K562 (cell line): Measurements from ENCODE around the gene GLRX. TPM values are rescaled to one million over a fixed set of nuclear protein-coding genes. Genes with fewer than 3 reads are reported as not detected.

ENCODE experiments used
- CEBPG ChIP-seq, 3 experiments: fragments of 200-800 bp in 1 of 3; sonication (Bioruptor generic) in 1 of 3; sonication (generic) in 1 of 3; formaldehyde crosslinking in 1 of 3; IDR thresholded peaks in 2 of 3; conservative IDR thresholded peaks in 1 of 3; 2 replicates each; pipeline versions ENCODE4 v1.6.1 to v1.8.0; 2016 to 2022; ENCODE audit warnings: missing compliant biosample characterization in 2 of 3, missing genetic modification characterization in 2 of 3, mild to moderate bottlenecking in 1 of 3, missing genetic modification reagents in 1 of 3
- DPF2 ChIP-seq: fragments of 450-650 bp; IDR thresholded peaks from 2 replicates; pipeline ENCODE4 v1.6.1; 2016
- EHMT2 ChIP-seq: fragments of 450-650 bp; IDR thresholded peaks from 2 replicates; pipeline ENCODE4 v1.6.1; 2018; ENCODE audit warnings: antibody characterized with exemption
- ELF4 ChIP-seq: fragments of 450-650 bp; formaldehyde crosslinking; IDR thresholded peaks from 2 replicates; pipeline ENCODE4 v1.4.0; 2022; ENCODE audit warnings: missing genetic modification characterization
- MITF ChIP-seq: IDR thresholded peaks from 2 replicates; pipeline ENCODE4 v1.6.1; 2014; ENCODE audit warnings: antibody characterized with exemption
- NR4A1 ChIP-seq, 2 experiments: fragments of 250-450 bp in 1 of 2; fragments of 450-650 bp in 1 of 2; sonication (Bioruptor Pico) in 1 of 2; IDR thresholded peaks; 2 replicates each; pipeline versions ENCODE4 v1.4.0 to v1.6.1; 2016 to 2020; ENCODE audit warnings: mild to moderate bottlenecking in 2 of 2, missing compliant biosample characterization in 1 of 2, missing genetic modification characterization in 1 of 2, moderate library complexity in 1 of 2
- PURB ChIP-seq: sonication (generic); formaldehyde crosslinking; IDR thresholded peaks from 2 replicates; pipeline ENCODE4 v1.9.0; 2021; ENCODE audit warnings: low read depth, mild to moderate bottlenecking, missing genetic modification reagents
- PYGO2 ChIP-seq: fragments of 450-650 bp; IDR thresholded peaks from 2 replicates; pipeline ENCODE4 v1.6.1; 2016; ENCODE audit warnings: mild to moderate bottlenecking, missing genetic modification characterization, moderate library complexity, missing compliant biosample characterization
- RBM25 ChIP-seq: fragments of 200-400 bp; formaldehyde crosslinking; IDR thresholded peaks from 2 replicates; pipeline ENCODE4 v1.6.1; 2018; ENCODE audit warnings: low read length, low read depth, moderate library complexity; ENCODE audit not compliant: severe bottlenecking
- RCOR1 ChIP-seq, 2 experiments: IDR thresholded peaks; 2 replicates each; pipeline ENCODE4 v1.6.1; 2012; ENCODE audit warnings: low read depth in 2 of 2, low read length in 2 of 2, borderline replicate concordance in 1 of 2, improper control_type of control experiment in 1 of 2
- RFX5 ChIP-seq: IDR thresholded peaks from 2 replicates; pipeline ENCODE4 v1.6.1; 2011; ENCODE audit warnings: low read depth, mild to moderate bottlenecking, improper control_type of control experiment, low read length
- SMAD2 ChIP-seq: fragments of 150-350 bp; IDR thresholded peaks from 2 replicates; pipeline ENCODE4 v1.6.1; 2014; ENCODE audit warnings: low read depth, mild to moderate bottlenecking, low read length
- SREBF2 ChIP-seq: sonication (generic); formaldehyde crosslinking; IDR thresholded peaks from 2 replicates; pipeline ENCODE4 v1.4.0; 2020; ENCODE audit warnings: mild to moderate bottlenecking, missing genetic modification reagents
- THRAP3 ChIP-seq: fragments of 450-650 bp; IDR thresholded peaks from 2 replicates; pipeline ENCODE4 v1.6.1; 2016; ENCODE audit warnings: mild to moderate bottlenecking, inconsistent platforms, borderline replicate concordance
- ZBTB1 ChIP-seq: sonication (generic); formaldehyde crosslinking; IDR thresholded peaks from 2 replicates; pipeline ENCODE4 v1.8.1; 2023; ENCODE audit warnings: missing genetic modification reagents, low read depth, mild to moderate bottlenecking, borderline replicate concordance
- ZNF316 ChIP-seq: fragments of 450-650 bp; IDR thresholded peaks from 2 replicates; pipeline ENCODE4 v1.6.1; 2016
- ZNF785 ChIP-seq: fragments of 250-450 bp; sonication (Bioruptor Pico); IDR thresholded peaks from 2 replicates; pipeline ENCODE4 v1.4.0; 2020; ENCODE audit warnings: mild to moderate bottlenecking
- polyA plus RNA-seq, 8 experiments: library from polyadenylated mRNA; depleted of rRNA in 4 of 8; stranded (reverse) in 5 of 8; unstranded in 3 of 8; fragments of >200 nt; fragmentation: Nextera tagmentation in 2 of 8; fragmentation: Illumina TruSeq in 1 of 8; extraction: Ambion mirVana in 2 of 8; extraction: Trizol in 1 of 8; gene quantifications; 2 replicates each; pipeline versions ENCODE4 v1.2.1 to v1.2.3, GENCODE V29; 2011 to 2014; ENCODE audit warnings: inconsistent platforms in 1 of 8, missing spikeins in 1 of 8
- total RNA-seq, 7 experiments: library from RNA; depleted of rRNA in 6 of 7; stranded (reverse); fragments of >200 nt in 6 of 7; fragmentation: Illumina TruSeq in 2 of 7; extraction: Trizol in 2 of 7; gene quantifications; 2 replicates each; pipeline versions ENCODE4 v1.2.1 to v1.2.3, GENCODE V29; 2011 to 2021; ENCODE audit warnings: low replicate concordance in 1 of 7
- TF ChIP-seq, protein P1 (sequence below): fragments of 250-450 bp; sonication (Bioruptor Pico); IDR thresholded peaks from 2 replicates; pipeline ENCODE4 v1.9.0; 2021; ENCODE audit warnings: mild to moderate bottlenecking, inconsistent platforms
- TF ChIP-seq, protein P2 (sequence below): fragments of 450-650 bp; IDR thresholded peaks from 2 replicates; pipeline ENCODE4 v1.7.1; 2018; ENCODE audit warnings: mild to moderate bottlenecking, low read depth; ENCODE audit not compliant: partially characterized antibody

GLRX gene
- total and polyA plus RNA-seq, 9 of the 15 experiments (the other 6 are each of a cell fraction or from before 2014, with no cell fraction given) = 2.3 to 11.2 (median 4.6) TPM

DNA sequence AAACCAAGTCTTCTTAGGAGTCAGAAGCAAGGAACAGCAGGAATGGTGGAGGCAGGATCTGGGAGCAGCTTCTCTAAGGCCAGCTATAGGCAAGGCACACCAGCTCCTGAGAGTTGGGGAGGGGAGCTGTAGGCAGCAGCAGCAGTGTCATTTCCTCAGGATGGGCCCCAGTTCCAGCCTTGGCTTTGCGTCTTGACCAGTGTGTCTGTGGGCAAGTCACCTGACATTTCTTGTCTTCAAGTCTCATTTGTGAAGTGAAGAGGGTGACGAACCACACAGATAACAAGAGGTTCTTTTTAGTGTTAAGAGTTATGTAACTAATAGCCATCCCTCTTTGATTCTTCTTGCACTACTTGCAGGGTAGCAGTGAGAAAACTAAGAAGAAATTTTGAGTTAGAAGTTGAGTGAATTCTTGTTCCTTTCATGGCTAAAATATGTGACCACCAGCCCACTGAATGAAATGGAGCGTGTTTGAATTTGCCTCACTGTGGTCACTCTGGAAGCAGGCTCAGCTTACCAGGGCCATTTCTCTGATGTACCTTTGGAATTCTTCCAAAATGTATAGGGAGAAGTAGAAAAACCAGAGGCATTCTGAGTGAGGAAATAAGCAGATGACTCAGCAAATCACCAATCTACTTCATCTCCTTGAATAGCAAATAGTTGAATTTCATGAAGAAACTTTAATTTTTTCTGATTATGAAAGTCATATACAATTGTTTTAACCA, 49.0 kb downstream of the GLRX start (continued):
- TF ChIP-seq, protein P1, sequence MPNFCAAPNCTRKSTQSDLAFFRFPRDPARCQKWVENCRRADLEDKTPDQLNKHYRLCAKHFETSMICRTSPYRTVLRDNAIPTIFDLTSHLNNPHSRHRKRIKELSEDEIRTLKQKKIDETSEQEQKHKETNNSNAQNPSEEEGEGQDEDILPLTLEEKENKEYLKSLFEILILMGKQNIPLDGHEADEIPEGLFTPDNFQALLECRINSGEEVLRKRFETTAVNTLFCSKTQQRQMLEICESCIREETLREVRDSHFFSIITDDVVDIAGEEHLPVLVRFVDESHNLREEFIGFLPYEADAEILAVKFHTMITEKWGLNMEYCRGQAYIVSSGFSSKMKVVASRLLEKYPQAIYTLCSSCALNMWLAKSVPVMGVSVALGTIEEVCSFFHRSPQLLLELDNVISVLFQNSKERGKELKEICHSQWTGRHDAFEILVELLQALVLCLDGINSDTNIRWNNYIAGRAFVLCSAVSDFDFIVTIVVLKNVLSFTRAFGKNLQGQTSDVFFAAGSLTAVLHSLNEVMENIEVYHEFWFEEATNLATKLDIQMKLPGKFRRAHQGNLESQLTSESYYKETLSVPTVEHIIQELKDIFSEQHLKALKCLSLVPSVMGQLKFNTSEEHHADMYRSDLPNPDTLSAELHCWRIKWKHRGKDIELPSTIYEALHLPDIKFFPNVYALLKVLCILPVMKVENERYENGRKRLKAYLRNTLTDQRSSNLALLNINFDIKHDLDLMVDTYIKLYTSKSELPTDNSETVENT (CRISPR knock-in tag) = no peak
- TF ChIP-seq RCOR1 (IDR thresholded peaks at IDR 0.05; ENCODE audit: borderline replicate concordance in 1 of 2, low read depth in 2 of 2, low read length in 2 of 2) (no peak), PYGO2 (no peak), CEBPG (CRISPR knock-in tag; IDR thresholded peaks at IDR 0.05) (no peak), CEBPG (tag; conservative IDR thresholded peaks at IDR 0.05 in 1 of 2, IDR thresholded peaks at IDR 0.05 in 1 of 2) (peak; percentile 20 to 60; a peak in 2 of 4 replicates), MITF (no peak), SREBF2 (no peak), PURB (no peak), THRAP3 (no peak), EHMT2 (no peak), ZNF316 (peak; percentile 99), RBM25 (no peak), DPF2 (peak; percentile 71), ELF4 (CRISPR knock-in tag) (no peak), RFX5 (no peak), NR4A1 (CRISPR knock-in tag; IDR thresholded peaks at IDR 0.05) (no peak), NR4A1 (tag; IDR thresholded peaks at IDR 0.05) (no peak), ZNF785 (CRISPR knock-in tag) (no peak), SMAD2 (no peak), ZBTB1 (CRISPR knock-in tag) (no peak)
- TF ChIP-seq, protein P2, sequence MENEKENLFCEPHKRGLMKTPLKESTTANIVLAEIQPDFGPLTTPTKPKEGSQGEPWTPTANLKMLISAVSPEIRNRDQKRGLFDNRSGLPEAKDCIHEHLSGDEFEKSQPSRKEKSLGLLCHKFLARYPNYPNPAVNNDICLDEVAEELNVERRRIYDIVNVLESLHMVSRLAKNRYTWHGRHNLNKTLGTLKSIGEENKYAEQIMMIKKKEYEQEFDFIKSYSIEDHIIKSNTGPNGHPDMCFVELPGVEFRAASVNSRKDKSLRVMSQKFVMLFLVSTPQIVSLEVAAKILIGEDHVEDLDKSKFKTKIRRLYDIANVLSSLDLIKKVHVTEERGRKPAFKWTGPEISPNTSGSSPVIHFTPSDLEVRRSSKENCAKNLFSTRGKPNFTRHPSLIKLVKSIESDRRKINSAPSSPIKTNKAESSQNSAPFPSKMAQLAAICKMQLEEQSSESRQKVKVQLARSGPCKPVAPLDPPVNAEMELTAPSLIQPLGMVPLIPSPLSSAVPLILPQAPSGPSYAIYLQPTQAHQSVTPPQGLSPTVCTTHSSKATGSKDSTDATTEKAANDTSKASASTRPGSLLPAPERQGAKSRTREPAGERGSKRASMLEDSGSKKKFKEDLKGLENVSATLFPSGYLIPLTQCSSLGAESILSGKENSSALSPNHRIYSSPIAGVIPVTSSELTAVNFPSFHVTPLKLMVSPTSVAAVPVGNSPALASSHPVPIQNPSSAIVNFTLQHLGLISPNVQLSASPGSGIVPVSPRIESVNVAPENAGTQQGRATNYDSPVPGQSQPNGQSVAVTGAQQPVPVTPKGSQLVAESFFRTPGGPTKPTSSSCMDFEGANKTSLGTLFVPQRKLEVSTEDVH = no peak
